Astrocyte (in vitro differentiated cells and primary cell): ENCODE measurements around the gene STON2.

ENCODE experiments used
- EZH2 ChIP-seq: IDR thresholded peaks from 2 replicates; pipeline ENCODE4 v1.6.1; 2012; ENCODE audit warnings: mild to moderate bottlenecking, low read length, inconsistent platforms; ENCODE audit not compliant: insufficient read depth
- TF ChIP-seq, protein P1 (sequence below): IDR thresholded peaks from 2 replicates; pipeline ENCODE4 v1.5.1; 2011; ENCODE audit warnings: low read depth, mild to moderate bottlenecking, inconsistent platforms, low read length, moderate library complexity; ENCODE audit not compliant: insufficient read depth

DNA sequence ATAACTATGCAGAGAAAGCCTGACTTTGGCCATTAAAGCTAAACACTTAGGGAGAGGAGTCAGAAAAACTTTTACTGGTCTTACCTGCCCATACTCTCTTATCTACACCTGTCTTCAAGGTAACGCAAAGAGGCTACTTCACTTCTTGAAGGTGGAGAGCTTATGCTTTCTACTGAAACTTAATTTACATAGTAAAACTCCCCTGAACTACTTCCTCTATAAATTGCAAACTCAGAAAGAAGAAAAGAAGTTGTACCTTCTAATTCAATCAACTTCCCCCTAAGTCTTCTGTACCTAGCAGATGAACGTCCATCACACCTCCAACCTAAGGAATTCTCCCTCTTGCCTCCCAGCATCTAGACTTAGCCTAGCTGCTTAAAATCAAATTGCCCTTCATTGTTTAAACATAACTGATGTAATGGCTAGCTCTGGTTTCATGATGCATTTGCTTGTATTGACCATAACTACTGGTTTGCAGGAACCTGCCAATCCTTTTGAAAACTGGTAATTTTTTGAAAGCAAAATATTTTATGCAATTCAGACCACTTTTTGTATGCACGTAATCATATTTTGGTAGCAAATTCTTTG is 87.7 kb downstream of the STON2 start:
- TF ChIP-seq, protein P1, sequence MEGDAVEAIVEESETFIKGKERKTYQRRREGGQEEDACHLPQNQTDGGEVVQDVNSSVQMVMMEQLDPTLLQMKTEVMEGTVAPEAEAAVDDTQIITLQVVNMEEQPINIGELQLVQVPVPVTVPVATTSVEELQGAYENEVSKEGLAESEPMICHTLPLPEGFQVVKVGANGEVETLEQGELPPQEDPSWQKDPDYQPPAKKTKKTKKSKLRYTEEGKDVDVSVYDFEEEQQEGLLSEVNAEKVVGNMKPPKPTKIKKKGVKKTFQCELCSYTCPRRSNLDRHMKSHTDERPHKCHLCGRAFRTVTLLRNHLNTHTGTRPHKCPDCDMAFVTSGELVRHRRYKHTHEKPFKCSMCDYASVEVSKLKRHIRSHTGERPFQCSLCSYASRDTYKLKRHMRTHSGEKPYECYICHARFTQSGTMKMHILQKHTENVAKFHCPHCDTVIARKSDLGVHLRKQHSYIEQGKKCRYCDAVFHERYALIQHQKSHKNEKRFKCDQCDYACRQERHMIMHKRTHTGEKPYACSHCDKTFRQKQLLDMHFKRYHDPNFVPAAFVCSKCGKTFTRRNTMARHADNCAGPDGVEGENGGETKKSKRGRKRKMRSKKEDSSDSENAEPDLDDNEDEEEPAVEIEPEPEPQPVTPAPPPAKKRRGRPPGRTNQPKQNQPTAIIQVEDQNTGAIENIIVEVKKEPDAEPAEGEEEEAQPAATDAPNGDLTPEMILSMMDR, result no peak
- no peak for TF ChIP-seq EZH2
